Calu3 (cell line): ENCODE data around the gene NFE2. TPM values are rescaled to one million over a fixed set of nuclear protein-coding genes. Genes with fewer than 3 reads are reported as not detected.
A peak's percentile ranks its signal among the peaks of the same experiment; 100 is the strongest.

Experiments used
- BruUV-seq: library from RNA; stranded (reverse); fragments of 400-500 nt; replicated peaks from 2 replicates; lab custom pipeline; 2021; lab: Mats Ljungman, UMichigan
- CTCF ChIA-PET: fragments of 300-600 bp; sonication (Branson Sonifier 250); formaldehyde crosslinking; loops from one replicate; lab custom pipeline; 2022; ENCODE audit warnings: antibody characterized with exemption; lab: Charles Lee
- DNase-seq: peaks from one replicate; pipeline ENCODE4 v3.0.0; 2022
- H3K27ac Mint-ChIP-seq: one replicate; pipeline ENCODE4 v1.8.0; 2022; ENCODE audit warnings: mixed read lengths; ENCODE audit not compliant: unreplicated experiment
- H3K27me3 Mint-ChIP-seq: one replicate; pipeline ENCODE4 v1.8.0; 2022; ENCODE audit warnings: mixed read lengths; ENCODE audit not compliant: unreplicated experiment
- H3K36me3 Mint-ChIP-seq: one replicate; pipeline ENCODE4 v1.8.0; 2022; ENCODE audit warnings: mild to moderate bottlenecking, moderate library complexity, mixed read lengths; ENCODE audit not compliant: insufficient read depth, unreplicated experiment
- H3K4me1 Mint-ChIP-seq: one replicate; pipeline ENCODE4 v1.8.0; 2022; ENCODE audit warnings: mild to moderate bottlenecking, low read depth, mixed read lengths; ENCODE audit not compliant: unreplicated experiment
- H3K4me3 Mint-ChIP-seq: one replicate; pipeline ENCODE4 v1.8.0; 2022; ENCODE audit warnings: mild to moderate bottlenecking, low read depth, moderate library complexity, mixed read lengths; ENCODE audit not compliant: unreplicated experiment
- H3K9me3 Mint-ChIP-seq: one replicate; pipeline ENCODE4 v1.8.0; 2022; ENCODE audit warnings: low read depth, mixed read lengths; ENCODE audit not compliant: unreplicated experiment
- intact Hi-C: fragments of 100-400 bp; cut with micrococcal nuclease; formaldehyde crosslinking; loops from one replicate; pipeline ENCODE4 v1.10.0; 2022; ENCODE audit not compliant: unreplicated experiment
- total RNA-seq: library from RNA; stranded (reverse); gene quantifications from 2 replicates; pipeline ENCODE4 v1.2.3, GENCODE V29; 2022
- TF ChIP-seq, protein P1 (sequence below): fragments of 200-600 bp; IDR thresholded peaks from one replicate; pipeline ENCODE4 v1.8.0; 2022; ENCODE audit warnings: antibody characterized with exemption; ENCODE audit not compliant: unreplicated experiment

NFE2 gene
- total RNA-seq, 1 experiment from 2014 or later: 0.80 TPM

DNA sequence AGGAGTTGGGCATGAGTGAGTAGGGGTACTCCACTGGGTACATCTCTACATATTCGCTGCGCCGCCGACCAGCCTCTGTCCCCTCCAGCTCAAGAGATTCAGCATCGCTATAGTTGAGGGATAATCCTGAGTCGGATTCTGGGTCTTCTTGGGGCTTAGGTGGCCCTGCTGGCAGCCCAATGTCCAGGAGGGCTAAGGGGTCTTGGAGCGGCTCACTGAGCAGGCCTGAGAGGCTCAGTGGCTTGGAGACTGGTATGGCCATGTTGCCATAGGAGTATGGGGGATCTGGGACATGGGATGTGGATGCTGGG is 7.9 kb downstream of the NFE2 start:
- Mint-ChIP-seq H3K27me3 (no peaks in the 10 kb centered on the region), H3K27ac (peak overlapping the region; percentile 24), H3K4me3 (no peak overlapping the region), H3K4me1 (peaks cover 9% of the 10 kb centered on the region), H3K36me3 (peaks cover 6% of the 10 kb centered on the region), H3K9me3 (no peaks in the 10 kb centered on the region)
- BruUV-seq: no TSS peak
- intact Hi-C loops: no loop called here
- TF ChIP-seq, protein P1, sequence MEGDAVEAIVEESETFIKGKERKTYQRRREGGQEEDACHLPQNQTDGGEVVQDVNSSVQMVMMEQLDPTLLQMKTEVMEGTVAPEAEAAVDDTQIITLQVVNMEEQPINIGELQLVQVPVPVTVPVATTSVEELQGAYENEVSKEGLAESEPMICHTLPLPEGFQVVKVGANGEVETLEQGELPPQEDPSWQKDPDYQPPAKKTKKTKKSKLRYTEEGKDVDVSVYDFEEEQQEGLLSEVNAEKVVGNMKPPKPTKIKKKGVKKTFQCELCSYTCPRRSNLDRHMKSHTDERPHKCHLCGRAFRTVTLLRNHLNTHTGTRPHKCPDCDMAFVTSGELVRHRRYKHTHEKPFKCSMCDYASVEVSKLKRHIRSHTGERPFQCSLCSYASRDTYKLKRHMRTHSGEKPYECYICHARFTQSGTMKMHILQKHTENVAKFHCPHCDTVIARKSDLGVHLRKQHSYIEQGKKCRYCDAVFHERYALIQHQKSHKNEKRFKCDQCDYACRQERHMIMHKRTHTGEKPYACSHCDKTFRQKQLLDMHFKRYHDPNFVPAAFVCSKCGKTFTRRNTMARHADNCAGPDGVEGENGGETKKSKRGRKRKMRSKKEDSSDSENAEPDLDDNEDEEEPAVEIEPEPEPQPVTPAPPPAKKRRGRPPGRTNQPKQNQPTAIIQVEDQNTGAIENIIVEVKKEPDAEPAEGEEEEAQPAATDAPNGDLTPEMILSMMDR: no peak
- no peak for DNase-seq
- CTCF ChIA-PET: interaction anchor here (1.5 to 5.6 kb wide), 3 partner anchors 27 to 66 kb away, joined by 3 to 37 read pairs (median 13); partner anchors contain the start of gene COPZ1

DNA sequence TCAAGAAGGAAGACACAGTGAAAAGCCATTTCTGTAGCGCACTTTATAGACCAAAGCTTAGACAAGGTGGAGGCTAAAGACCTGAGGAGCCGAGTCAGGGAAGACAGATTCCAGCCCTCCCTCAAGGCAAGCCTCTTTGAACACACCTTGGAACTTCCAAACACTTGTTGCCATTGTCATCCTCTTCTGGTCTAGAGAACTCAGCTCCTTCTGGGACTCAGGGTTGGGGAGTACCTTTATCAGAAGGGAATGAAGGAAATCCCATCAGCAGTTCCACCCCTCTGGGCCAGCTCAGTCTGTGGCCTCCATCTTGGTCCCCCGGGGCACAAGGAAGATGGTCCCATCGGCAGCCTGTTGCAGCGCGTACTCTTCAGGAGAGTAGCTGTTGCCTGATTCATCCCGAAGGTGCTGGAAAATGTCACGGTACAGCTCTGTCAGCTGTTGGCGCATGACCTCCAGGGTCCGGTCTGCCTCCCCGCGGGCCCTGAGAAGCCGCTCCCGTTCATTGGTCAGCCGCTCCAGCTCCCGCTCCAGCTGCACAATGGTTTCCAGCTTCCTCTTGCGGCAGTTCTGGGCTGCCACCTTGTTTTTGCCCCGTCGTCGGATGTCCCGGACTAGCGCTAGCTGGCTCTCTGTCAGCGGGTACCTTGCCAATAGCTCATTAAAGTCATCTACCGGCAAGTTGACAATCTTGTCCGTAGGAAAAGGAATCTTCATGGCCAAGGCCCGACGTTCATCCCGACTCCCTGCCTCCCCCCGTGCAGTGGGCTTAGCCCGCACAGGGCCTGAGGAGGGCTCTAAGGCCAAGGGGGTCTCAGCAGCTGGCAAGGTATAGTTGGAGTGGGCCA is 8.5 kb downstream of the NFE2 start:
- no peak overlapping the region for H3K4me3 Mint-ChIP-seq
- H3K36me3 Mint-ChIP-seq: peaks cover 6% of the 10 kb centered on the region
- intact Hi-C loops: no loop called here
- TF ChIP-seq, protein P1: no peak
- no TSS peak for BruUV-seq
- peaks cover 9% of the 10 kb centered on the region for H3K4me1 Mint-ChIP-seq
- H3K9me3 Mint-ChIP-seq: no peaks in the 10 kb centered on the region
- H3K27me3 Mint-ChIP-seq: no peaks in the 10 kb centered on the region
- H3K27ac Mint-ChIP-seq: peak overlapping the region; percentile 24
- CTCF ChIA-PET: interaction anchor here (1.5 to 5.6 kb wide), 3 partner anchors 27 to 67 kb away, joined by 3 to 37 read pairs (median 13); partner anchors contain the start of gene COPZ1
- no peak for DNase-seq

DNA sequence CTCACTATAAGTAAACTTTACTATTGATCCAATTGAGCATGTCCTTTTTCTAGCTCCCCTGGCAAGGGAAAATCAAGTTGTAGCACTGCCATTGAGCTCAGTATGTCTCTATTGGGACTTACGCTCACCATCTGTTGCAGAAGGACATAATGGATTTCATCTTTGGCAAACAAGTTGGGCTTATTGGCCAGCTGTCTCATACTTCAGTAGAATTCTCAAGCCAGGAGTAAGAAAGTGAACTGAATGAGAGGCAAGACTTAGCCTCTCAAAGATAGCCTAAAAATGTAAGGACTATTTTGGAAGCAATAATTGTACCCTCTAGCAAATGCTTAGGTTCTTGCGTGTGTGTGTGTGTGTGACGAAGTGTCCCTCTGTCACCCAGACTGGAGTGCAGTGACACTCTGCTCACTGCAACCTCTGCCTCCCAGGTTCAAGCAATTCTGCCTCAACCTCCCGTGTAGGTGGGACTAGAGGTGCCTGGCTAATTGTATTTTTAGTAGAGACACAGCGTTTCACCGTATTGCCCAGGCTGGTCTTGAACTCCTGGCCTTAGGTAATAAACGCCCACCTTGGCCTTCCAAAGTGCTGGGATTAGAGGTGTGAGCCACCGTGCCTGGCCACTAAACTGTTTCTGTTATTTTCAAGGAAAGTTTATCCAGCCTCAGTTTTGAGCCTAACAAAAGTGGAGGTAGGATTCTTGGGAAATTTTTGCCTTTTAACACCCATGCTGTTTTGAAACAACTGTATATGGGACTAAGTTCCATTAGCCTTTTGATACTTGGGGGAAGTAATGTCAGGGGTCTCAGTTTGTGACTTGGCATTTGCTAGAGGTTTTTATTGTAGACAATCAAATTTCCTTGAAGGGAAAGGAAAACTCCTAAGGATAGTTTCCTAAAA is 13.3 kb downstream of the NFE2 start:
- intact Hi-C loops: no loop called here
- no peaks in the 10 kb centered on the region for H3K9me3 Mint-ChIP-seq
- H3K4me1 Mint-ChIP-seq: peaks cover 34% of the 10 kb centered on the region
- peaks cover 6% of the 10 kb centered on the region for H3K36me3 Mint-ChIP-seq
- no TSS peak for BruUV-seq
- no peaks in the 10 kb centered on the region for H3K27me3 Mint-ChIP-seq
- no peak overlapping the region for H3K4me3 Mint-ChIP-seq
- CTCF ChIA-PET: interaction anchor here (1.0 to 1.8 kb wide), 3 partner anchors 37 to 83 kb away, joined by 3 to 9 read pairs (median 5); partner anchors contain the start of gene COPZ1
- TF ChIP-seq, protein P1: no peak
- H3K27ac Mint-ChIP-seq: no peak overlapping the region
- DNase-seq: no peak
